PFSK-1 (cell line): Measurements from ENCODE around the gene SMIM35.

ENCODE experiments used
- FOXP2 ChIP-seq: optimal IDR thresholded peaks from 2 replicates; pipeline ENCODE3; 2011; ENCODE audit warnings: borderline replicate concordance, control low read depth, inconsistent platforms; ENCODE audit not compliant: insufficient read depth; ENCODE audit errors: extremely low read length, extremely low read depth
- POLR2AphosphoS5 ChIP-seq: IDR thresholded peaks from 2 replicates; pipeline ENCODE4 v1.6.1; 2012; ENCODE audit warnings: low read depth, mild to moderate bottlenecking, control low read depth, low read length, moderate library complexity
- SIN3A ChIP-seq: IDR thresholded peaks from 2 replicates; pipeline ENCODE4 v1.6.1; 2012; ENCODE audit warnings: mild to moderate bottlenecking, low read length, moderate library complexity, borderline replicate concordance; ENCODE audit not compliant: insufficient read depth
- TAF1 ChIP-seq: IDR thresholded peaks from 2 replicates; pipeline ENCODE4 v1.6.1; 2012; ENCODE audit warnings: low read length, control low read depth, borderline replicate concordance; ENCODE audit not compliant: insufficient read depth
- TF ChIP-seq, protein P1 (sequence below), 2 experiments: IDR thresholded peaks; 2 replicates each; pipeline versions ENCODE4 v1.6.1 to v1.8.0; 2011 to 2012; ENCODE audit warnings: low read depth in 2 of 2, low read length in 2 of 2, control low read depth in 1 of 2, inconsistent platforms in 1 of 2, mild to moderate bottlenecking in 1 of 2, moderate library complexity in 1 of 2; ENCODE audit not compliant: insufficient read depth in 1 of 2

Gene SMIM35

DNA sequence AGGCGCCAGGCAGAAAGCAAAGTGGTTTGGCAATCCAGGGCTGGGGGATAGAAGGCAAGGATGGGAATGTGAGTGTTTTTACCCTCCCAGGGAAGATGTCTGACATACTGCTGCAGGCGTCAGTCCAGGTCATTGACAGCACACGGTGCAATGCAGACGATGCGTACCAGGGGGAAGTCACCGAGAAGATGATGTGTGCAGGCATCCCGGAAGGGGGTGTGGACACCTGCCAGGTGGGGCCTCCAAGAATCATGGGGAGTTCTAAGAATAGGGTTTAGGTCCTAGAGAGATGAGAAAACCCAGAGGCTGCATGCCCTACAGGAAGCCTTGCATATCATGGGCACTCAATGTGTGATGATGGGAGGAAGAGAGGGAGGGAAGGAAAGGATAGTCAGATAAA is 28.3 kb upstream of the SMIM35 start:
- TF ChIP-seq, protein P1, sequence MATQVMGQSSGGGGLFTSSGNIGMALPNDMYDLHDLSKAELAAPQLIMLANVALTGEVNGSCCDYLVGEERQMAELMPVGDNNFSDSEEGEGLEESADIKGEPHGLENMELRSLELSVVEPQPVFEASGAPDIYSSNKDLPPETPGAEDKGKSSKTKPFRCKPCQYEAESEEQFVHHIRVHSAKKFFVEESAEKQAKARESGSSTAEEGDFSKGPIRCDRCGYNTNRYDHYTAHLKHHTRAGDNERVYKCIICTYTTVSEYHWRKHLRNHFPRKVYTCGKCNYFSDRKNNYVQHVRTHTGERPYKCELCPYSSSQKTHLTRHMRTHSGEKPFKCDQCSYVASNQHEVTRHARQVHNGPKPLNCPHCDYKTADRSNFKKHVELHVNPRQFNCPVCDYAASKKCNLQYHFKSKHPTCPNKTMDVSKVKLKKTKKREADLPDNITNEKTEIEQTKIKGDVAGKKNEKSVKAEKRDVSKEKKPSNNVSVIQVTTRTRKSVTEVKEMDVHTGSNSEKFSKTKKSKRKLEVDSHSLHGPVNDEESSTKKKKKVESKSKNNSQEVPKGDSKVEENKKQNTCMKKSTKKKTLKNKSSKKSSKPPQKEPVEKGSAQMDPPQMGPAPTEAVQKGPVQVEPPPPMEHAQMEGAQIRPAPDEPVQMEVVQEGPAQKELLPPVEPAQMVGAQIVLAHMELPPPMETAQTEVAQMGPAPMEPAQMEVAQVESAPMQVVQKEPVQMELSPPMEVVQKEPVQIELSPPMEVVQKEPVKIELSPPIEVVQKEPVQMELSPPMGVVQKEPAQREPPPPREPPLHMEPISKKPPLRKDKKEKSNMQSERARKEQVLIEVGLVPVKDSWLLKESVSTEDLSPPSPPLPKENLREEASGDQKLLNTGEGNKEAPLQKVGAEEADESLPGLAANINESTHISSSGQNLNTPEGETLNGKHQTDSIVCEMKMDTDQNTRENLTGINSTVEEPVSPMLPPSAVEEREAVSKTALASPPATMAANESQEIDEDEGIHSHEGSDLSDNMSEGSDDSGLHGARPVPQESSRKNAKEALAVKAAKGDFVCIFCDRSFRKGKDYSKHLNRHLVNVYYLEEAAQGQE (IDR thresholded peaks at IDR 0.05; ENCODE audit: insufficient read depth in 1 of 2, low read depth in 2 of 2, low read length in 2 of 2), result no peak
- TF ChIP-seq POLR2AphosphoS5, result no peak
- no peak for TF ChIP-seq SIN3A
- TF ChIP-seq FOXP2, result no peak
- no peak for TF ChIP-seq TAF1

DNA sequence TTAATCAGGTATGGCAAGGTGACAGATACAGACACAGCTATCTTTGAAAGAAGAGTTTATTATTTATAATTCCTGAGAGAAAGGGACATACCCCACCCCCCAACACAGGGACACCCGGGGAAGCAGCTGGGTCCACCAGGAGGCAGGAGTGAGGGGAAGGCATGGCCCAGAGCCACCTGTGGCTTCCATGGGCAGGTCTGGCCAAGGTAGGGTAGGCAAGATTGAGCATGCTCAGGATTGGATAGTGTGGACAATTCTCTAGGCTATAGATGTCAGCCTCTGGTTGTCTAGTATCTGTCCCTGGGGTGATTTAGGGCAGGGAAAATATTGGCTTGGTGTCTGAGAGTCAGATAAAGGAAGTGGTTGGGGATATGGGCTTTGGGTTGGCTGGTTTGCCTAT is 27.5 kb upstream of the SMIM35 start:
- TF ChIP-seq, protein P1 (IDR thresholded peaks at IDR 0.05; ENCODE audit: insufficient read depth in 1 of 2, low read depth in 2 of 2, low read length in 2 of 2), result no peak
- TF ChIP-seq POLR2AphosphoS5 (no peak), FOXP2 (no peak), TAF1 (no peak), SIN3A (no peak)

DNA sequence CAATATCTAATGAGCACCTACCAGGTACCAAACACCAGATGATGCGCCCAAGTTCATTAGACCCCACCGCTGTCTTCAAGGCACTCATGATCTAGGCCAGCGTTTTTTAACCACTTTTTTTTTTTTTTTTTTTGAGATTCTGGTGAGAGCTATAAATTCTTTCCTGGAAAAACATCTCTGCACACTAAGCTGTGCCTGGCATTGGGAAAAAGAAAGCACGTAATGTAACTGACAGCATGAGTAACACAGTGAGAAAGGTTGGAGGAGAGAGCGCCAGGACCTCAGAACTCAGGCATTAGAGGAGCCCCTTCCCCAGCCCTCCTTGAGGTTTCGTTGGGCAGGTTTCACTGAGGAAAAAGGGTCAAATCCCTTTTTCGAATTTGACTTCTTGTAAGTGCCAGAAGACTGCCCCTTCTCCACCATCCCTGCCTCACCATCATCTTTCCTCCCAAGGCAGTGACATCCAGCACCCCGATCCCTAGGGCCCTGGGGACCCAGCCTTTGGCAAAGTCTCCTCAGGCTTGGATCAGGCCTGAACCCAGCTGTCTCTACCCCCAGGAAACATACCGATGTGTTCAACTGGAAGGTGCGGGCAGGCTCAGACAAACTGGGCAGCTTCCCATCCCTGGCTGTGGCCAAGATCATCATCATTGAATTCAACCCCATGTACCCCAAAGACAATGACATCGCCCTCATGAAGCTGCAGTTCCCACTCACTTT is 26.1 kb upstream of the SMIM35 start:
- TF ChIP-seq SIN3A (no peak), TAF1 (no peak), FOXP2 (no peak)
- TF ChIP-seq, protein P1 (IDR thresholded peaks at IDR 0.05; ENCODE audit: insufficient read depth in 1 of 2, low read depth in 2 of 2, low read length in 2 of 2), result no peak

DNA sequence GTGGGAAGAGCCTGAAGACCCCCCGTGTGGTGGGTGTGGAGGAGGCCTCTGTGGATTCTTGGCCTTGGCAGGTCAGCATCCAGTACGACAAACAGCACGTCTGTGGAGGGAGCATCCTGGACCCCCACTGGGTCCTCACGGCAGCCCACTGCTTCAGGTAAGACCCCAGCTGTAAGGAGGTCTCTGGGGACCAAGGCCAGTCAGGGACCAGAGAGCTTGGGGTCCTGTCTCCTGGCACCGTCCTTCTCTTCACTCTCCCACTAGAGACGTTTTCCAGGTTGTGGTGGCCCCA is 24.9 kb upstream of the SMIM35 start:
- TF ChIP-seq FOXP2 (no peak), SIN3A (no peak), POLR2AphosphoS5 (no peak), TAF1 (no peak)
- TF ChIP-seq, protein P1 (IDR thresholded peaks at IDR 0.05; ENCODE audit: insufficient read depth in 1 of 2, low read depth in 2 of 2, low read length in 2 of 2), result no peak
